SK-N-SH (cell line): ENCODE measurements around the gene FAM169A. TPM values are rescaled to one million over a fixed set of nuclear protein-coding genes. Genes with fewer than 3 reads are reported as not detected.

Experiments used
- CTCF ChIA-PET: fragments of 300-600, 350-600 bp; formaldehyde crosslinking; extraction: SDS; loops from one replicate; lab custom pipeline; 2021; lab: Yijun Ruan, JAX
- POLR2A ChIA-PET: fragments of 350-600 bp; sonication (Branson Sonifier 250); formaldehyde crosslinking; extraction: SDS; loops from one replicate; lab custom pipeline; 2020; ENCODE audit warnings: antibody characterized with exemption, inconsistent platforms; lab: Yijun Ruan, JAX
- DNase-seq: peaks from one replicate; pipeline ENCODE4 v3.0.0; 2012
- H2AFZ ChIP-seq: fragments of 200-600 bp; sonication (generic); 2 replicates; pipeline ENCODE4 v1.8.1; 2016; ENCODE audit warnings: antibody characterized with exemption, mild to moderate bottlenecking, low read depth
- H3F3A ChIP-seq: fragments of 200-600 bp; sonication (generic); replicated peaks from 2 replicates; pipeline ENCODE3; 2016; ENCODE audit warnings: antibody characterized with exemption, mild to moderate bottlenecking; ENCODE audit not compliant: insufficient read depth
- H3K27ac ChIP-seq, 2 experiments: fragments of 200-500 bp in 1 of 2; fragments of 200-600 bp in 1 of 2; sonication (Bioruptor generic) in 1 of 2; sonication (generic), shearing (Covaris generic) in 1 of 2; 2 replicates each; pipeline versions ENCODE4 v1.5.1 to v1.6.1; 2014 to 2016; ENCODE audit warnings: low read depth in 2 of 2, inconsistent platforms in 1 of 2, low read length in 1 of 2, mild to moderate bottlenecking in 1 of 2, mixed read lengths in 1 of 2
- H3K27me3 ChIP-seq: fragments of 200-600 bp; sonication (generic), shearing (Covaris generic); 2 replicates; pipeline ENCODE4 v1.6.1; 2016; ENCODE audit warnings: mixed run types; ENCODE audit not compliant: insufficient read depth
- H3K36me3 ChIP-seq, 2 experiments: fragments of 200-500 bp in 1 of 2; fragments of 200-600 bp in 1 of 2; sonication (Bioruptor generic) in 1 of 2; sonication (generic) in 1 of 2; replicated peaks in 1 of 2; 2 replicates each; pipeline versions ENCODE3 to v1.5.1; 2014 to 2016; ENCODE audit warnings: low read length in 1 of 2, mild to moderate bottlenecking in 1 of 2; ENCODE audit not compliant: insufficient read depth in 2 of 2, control insufficient read depth in 1 of 2
- H3K4me1 ChIP-seq, 2 experiments: fragments of 200-500 bp in 1 of 2; fragments of 200-600 bp in 1 of 2; sonication (Bioruptor generic) in 1 of 2; sonication (generic), shearing (Covaris generic) in 1 of 2; 2 replicates each; pipeline versions ENCODE4 v1.5.1 to v1.6.1; 2014 to 2016; ENCODE audit warnings: low read depth in 1 of 2, low read length in 1 of 2, mixed run types in 1 of 2; ENCODE audit not compliant: insufficient read depth in 2 of 2, control insufficient read depth in 1 of 2
- H3K4me2 ChIP-seq: fragments of 200-600 bp; sonication (generic), shearing (Covaris generic); 2 replicates; pipeline ENCODE4 v1.6.1; 2017; ENCODE audit warnings: mixed run types
- H3K4me3 ChIP-seq, 2 experiments: fragments of 200-500 bp in 1 of 2; fragments of 200-600 bp in 1 of 2; sonication (Bioruptor generic) in 1 of 2; sonication (generic), shearing (Covaris generic) in 1 of 2; 2 replicates each; pipeline versions ENCODE4 v1.5.1 to v1.8.1; 2014 to 2016; ENCODE audit warnings: low read depth in 2 of 2, inconsistent platforms in 1 of 2, low read length in 1 of 2, mild to moderate bottlenecking in 1 of 2, mixed read lengths in 1 of 2, moderate library complexity in 1 of 2
- H3K79me2 ChIP-seq: fragments of 200-600 bp; sonication (generic); 2 replicates; pipeline ENCODE4 v1.8.1; 2017; ENCODE audit warnings: mild to moderate bottlenecking; ENCODE audit not compliant: insufficient read depth
- H3K9ac ChIP-seq: fragments of 200-600 bp; sonication (generic); 2 replicates; pipeline ENCODE4 v1.6.1; 2017; ENCODE audit warnings: mixed run types
- H3K9me2 ChIP-seq: fragments of 200-600 bp; sonication (generic); 2 replicates; pipeline ENCODE4 v1.6.1; 2017; ENCODE audit warnings: mixed run types
- H3K9me3 ChIP-seq: fragments of 200-600 bp; sonication (generic); 2 replicates; pipeline ENCODE4 v1.6.1; 2017; ENCODE audit warnings: mixed run types, mild to moderate bottlenecking, moderate library complexity
- H4K20me1 ChIP-seq: fragments of 200-600 bp; sonication (generic); 2 replicates; pipeline ENCODE4 v1.6.1; 2017; ENCODE audit warnings: mild to moderate bottlenecking, mixed run types; ENCODE audit not compliant: insufficient read depth
- ELF1 ChIP-seq: IDR thresholded peaks from 2 replicates; pipeline ENCODE4 v1.4.0; 2012
- EZH2phosphoT487 ChIP-seq: fragments of 200-600 bp; sonication (generic); IDR thresholded peaks from 2 replicates; pipeline ENCODE4 v1.6.1; 2017; ENCODE audit warnings: low read depth, mixed run types, mild to moderate bottlenecking, antibody characterized with exemption, moderate library complexity, borderline replicate concordance
- FOSL2 ChIP-seq: IDR thresholded peaks from 2 replicates; pipeline ENCODE4 v1.4.0; 2012; ENCODE audit warnings: low read depth, mild to moderate bottlenecking, moderate library complexity, borderline replicate concordance
- MEF2A ChIP-seq: IDR thresholded peaks from 2 replicates; pipeline ENCODE4 v1.4.0; 2012; ENCODE audit warnings: low read depth, borderline replicate concordance
- NFIC ChIP-seq: IDR thresholded peaks from 2 replicates; pipeline ENCODE4 v1.4.0; 2012; ENCODE audit warnings: borderline replicate concordance
- POLR2AphosphoS5 ChIP-seq: IDR thresholded peaks from 2 replicates; pipeline ENCODE4 v1.6.1; 2012; ENCODE audit warnings: low read depth, low read length
- SIN3A ChIP-seq: IDR thresholded peaks from 2 replicates; pipeline ENCODE4 v1.6.1; 2012; ENCODE audit warnings: low read depth, mild to moderate bottlenecking, low read length, moderate library complexity, borderline replicate concordance
- SMC3 ChIP-seq: IDR thresholded peaks from 2 replicates; pipeline ENCODE4 v1.6.1; 2012; ENCODE audit warnings: low read depth, low read length, improper control_type of control experiment
- TAF1 ChIP-seq: IDR thresholded peaks from 2 replicates; pipeline ENCODE4 v1.6.1; 2012; ENCODE audit warnings: low read depth, mild to moderate bottlenecking, low read length, moderate library complexity, borderline replicate concordance
- TEAD4 ChIP-seq: IDR thresholded peaks from 2 replicates; pipeline ENCODE4 v1.4.0; 2012; ENCODE audit warnings: mild to moderate bottlenecking, borderline replicate concordance; ENCODE audit not compliant: insufficient read depth
- YY1 ChIP-seq: IDR thresholded peaks from 2 replicates; pipeline ENCODE4 v1.4.0; 2012; ENCODE audit warnings: low read depth, mild to moderate bottlenecking
- WGBS: methylation state at CpG from one replicate; pipeline ENCODE4 v1.1.6; 2017; ENCODE audit warnings: low lambda C conversion rate; 5-methylcytosine and 5-hydroxymethylcytosine counted together
- polyA plus RNA-seq, 3 experiments: library from polyadenylated mRNA; depleted of rRNA; stranded (reverse); fragments of >200 nt; gene quantifications; 2 replicates each; pipeline ENCODE4 v1.2.3, GENCODE V29; 2012
- TF ChIP-seq, protein P1 (sequence below): IDR thresholded peaks from 2 replicates; pipeline ENCODE4 v1.4.0; 2012; ENCODE audit warnings: low read depth, borderline replicate concordance
- TF ChIP-seq, protein P2 (sequence below): fragments of 200-600 bp; sonication (generic); IDR thresholded peaks from 2 replicates; pipeline ENCODE4 v1.6.1; 2017; ENCODE audit warnings: antibody characterized with exemption, mild to moderate bottlenecking, moderate library complexity
- TF ChIP-seq, protein P3 (sequence below): fragments of 150-350 bp; IDR thresholded peaks from 2 replicates; pipeline ENCODE4 v1.6.1; 2016; ENCODE audit warnings: mild to moderate bottlenecking, low read depth, low read length

The FAM169A gene
- polyA plus RNA-seq, 1 of the 3 experiments (the other 2 are of a cell fraction) = 2.6 TPM

DNA sequence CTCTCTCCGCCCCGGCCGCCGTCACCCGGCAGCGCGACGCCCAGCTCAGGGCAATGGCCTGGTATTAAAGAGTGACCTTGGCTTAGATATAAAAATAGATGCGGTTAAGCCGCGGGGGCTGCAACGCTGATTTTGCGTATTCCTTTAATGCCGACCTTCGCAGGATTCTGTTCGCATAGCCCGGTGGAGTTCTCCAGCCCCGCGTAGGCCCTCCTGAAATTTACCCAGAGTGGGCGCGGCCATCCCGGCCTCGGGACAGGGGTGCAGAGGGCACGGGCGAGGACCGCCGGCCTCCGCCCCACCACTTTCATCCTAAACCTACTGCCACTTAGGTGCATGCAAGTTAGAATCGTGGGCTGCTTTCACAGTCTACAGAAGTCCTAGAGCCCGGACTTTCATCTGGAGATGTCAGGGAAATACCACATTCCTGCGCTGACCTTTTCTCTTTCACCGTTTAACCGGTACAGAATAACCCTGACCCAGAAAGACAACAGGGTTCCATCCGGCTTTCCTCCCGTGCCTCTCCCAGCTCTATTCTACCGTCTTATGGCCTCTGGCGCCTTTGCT is 492 bp upstream of the FAM169A start:
- POLR2A ChIA-PET = no interaction called here
- peak overlapping the region; percentile 69; the same call in 1 of the 2 replicates for H3K9ac ChIP-seq
- no peaks in the 10 kb centered on the region for H3K9me2 ChIP-seq
- no peaks in the 10 kb centered on the region for H3K27me3 ChIP-seq
- H2AFZ ChIP-seq = peak overlapping the region; percentile 80
- H4K20me1 ChIP-seq = no peaks in the 10 kb centered on the region
- DNase-seq = peak; percentile 72
- H3K9me3 ChIP-seq = no peaks in the 10 kb centered on the region
- H3K4me2 ChIP-seq = peak overlapping the region; percentile 82
- 0 out of 2 replicates have a peak, but pooled peaks cover 4% of the 10 kb centered on the region for H3K79me2 ChIP-seq
- CTCF ChIA-PET = no interaction called here
- no peaks in the 10 kb centered on the region for H3K36me3 ChIP-seq
- WGBS = 49% methylated on average over 14 of the region's 37 CpGs
- H3K27ac ChIP-seq = peak overlapping the region in 1 of 2 experiments; percentile 74; a peak in 1 of 4 replicates
- H3K4me3 ChIP-seq = peak overlapping the region; percentile 74 to 89
- no peak for TF ChIP-seq YY1
- TF ChIP-seq ELF1 = no peak
- no peak for TF ChIP-seq FOSL2
- H3F3A ChIP-seq = peaks cover 5% of the 10 kb centered on the region
- H3K4me1 ChIP-seq = peaks cover 0 to 12% of the 10 kb centered on the region in 2 experiments; a peak in 2 of 4 replicates

DNA sequence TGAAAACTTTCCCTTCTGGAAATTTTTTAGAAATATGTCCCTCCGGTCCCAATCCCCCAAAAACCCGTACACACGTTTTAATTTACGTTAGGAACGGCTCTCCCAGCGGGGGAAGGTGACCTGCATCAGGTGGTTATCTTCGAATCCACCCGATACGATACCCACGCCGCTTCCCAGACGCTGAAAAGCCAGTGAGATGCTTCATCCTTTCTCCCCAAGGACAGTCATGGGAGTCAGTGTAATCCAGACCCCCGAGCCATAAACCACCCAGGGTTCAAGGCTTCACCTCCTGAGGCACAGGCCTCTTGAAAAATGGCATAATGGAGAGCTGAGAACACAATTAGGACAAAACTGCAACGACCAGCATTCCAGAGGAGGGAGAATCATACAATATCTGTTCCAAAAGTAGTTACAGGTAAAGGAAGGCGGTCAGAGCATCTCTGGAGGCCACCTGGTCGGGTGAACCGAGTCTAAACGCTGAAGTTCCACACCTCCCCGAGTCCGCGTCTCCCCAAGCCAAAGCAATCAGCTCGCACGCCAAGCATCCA is 857 bp downstream of the FAM169A start:
- H3K4me2 ChIP-seq = peak overlapping the region; percentile 82
- 0 out of 2 replicates have a peak, but pooled peaks cover 4% of the 10 kb centered on the region for H3K79me2 ChIP-seq
- CTCF ChIA-PET = no interaction called here
- peaks cover 0 to 12% of the 10 kb centered on the region in 2 experiments; a peak in 2 of 4 replicates for H3K4me1 ChIP-seq
- POLR2A ChIA-PET = no interaction called here
- peak; percentile 55 for DNase-seq
- 34% methylated on average over 18 of the region's 23 CpGs for WGBS
- no peaks in the 10 kb centered on the region for H3K9me2 ChIP-seq
- H3K9ac ChIP-seq = peak overlapping the region; percentile 69
- no peaks in the 10 kb centered on the region for H3K9me3 ChIP-seq
- peaks cover 5% of the 10 kb centered on the region for H3F3A ChIP-seq
- peak overlapping the region in 1 of 2 experiments; percentile 74; a peak in 1 of 4 replicates for H3K27ac ChIP-seq
- TF ChIP-seq, protein P1, sequence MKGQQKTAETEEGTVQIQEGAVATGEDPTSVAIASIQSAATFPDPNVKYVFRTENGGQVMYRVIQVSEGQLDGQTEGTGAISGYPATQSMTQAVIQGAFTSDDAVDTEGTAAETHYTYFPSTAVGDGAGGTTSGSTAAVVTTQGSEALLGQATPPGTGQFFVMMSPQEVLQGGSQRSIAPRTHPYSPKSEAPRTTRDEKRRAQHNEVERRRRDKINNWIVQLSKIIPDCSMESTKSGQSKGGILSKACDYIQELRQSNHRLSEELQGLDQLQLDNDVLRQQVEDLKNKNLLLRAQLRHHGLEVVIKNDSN = no peak
- TF ChIP-seq, all 33 proteins: peak for 0
- Histone ChIP-seq H2AFZ (peak overlapping the region; percentile 84; the same call in 1 of the 2 replicates), H3K36me3 (no peaks in the 10 kb centered on the region), H3K4me3 (peak overlapping the region; percentile 74 to 89), H3K27me3 (no peaks in the 10 kb centered on the region), H4K20me1 (no peaks in the 10 kb centered on the region)

DNA sequence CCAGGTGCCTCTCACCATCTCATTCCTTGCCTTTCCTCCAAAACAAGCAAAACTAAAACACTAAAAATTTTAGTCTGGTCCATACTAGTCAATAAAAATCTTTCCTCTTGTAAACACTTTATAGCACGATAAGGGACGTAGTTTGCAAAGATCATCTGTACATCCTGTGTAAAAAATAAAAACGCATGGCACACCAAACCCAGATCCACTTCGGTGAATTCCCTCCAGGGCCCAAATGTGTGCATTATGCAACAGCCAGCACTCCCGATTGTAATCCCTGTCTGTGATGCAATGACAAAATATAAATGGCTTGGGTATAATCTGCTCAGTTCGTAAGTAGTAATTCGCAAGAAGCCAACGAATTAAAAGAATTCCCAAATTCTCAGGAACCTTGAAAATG is 1.4 kb downstream of the FAM169A start:
- Histone ChIP-seq H3K4me2 (peak overlapping the region; percentile 82; the same call in 1 of the 2 replicates), H3K9ac (no peak overlapping the region; the same call in 1 of the 2 replicates), H3F3A (peaks cover 5% of the 10 kb centered on the region), H3K4me1 (peaks cover 0 to 12% of the 10 kb centered on the region in 2 experiments; a peak in 2 of 4 replicates), H3K36me3 (no peaks in the 10 kb centered on the region), H3K9me3 (no peaks in the 10 kb centered on the region), H4K20me1 (no peaks in the 10 kb centered on the region), H3K27me3 (no peaks in the 10 kb centered on the region), H3K9me2 (no peaks in the 10 kb centered on the region), H3K79me2 (0 out of 2 replicates have a peak, but pooled peaks cover 4% of the 10 kb centered on the region), H2AFZ (peak overlapping the region; percentile 84; the same call in 1 of the 2 replicates), H3K4me3 (peak overlapping the region in 1 of 2 experiments; percentile 89; a peak in 2 of 4 replicates), H3K27ac (no peak overlapping the region)
- WGBS = 80% methylated on average over 8 of the region's 8 CpGs
- DNase-seq = peak; percentile 33
- TF ChIP-seq, protein P2, sequence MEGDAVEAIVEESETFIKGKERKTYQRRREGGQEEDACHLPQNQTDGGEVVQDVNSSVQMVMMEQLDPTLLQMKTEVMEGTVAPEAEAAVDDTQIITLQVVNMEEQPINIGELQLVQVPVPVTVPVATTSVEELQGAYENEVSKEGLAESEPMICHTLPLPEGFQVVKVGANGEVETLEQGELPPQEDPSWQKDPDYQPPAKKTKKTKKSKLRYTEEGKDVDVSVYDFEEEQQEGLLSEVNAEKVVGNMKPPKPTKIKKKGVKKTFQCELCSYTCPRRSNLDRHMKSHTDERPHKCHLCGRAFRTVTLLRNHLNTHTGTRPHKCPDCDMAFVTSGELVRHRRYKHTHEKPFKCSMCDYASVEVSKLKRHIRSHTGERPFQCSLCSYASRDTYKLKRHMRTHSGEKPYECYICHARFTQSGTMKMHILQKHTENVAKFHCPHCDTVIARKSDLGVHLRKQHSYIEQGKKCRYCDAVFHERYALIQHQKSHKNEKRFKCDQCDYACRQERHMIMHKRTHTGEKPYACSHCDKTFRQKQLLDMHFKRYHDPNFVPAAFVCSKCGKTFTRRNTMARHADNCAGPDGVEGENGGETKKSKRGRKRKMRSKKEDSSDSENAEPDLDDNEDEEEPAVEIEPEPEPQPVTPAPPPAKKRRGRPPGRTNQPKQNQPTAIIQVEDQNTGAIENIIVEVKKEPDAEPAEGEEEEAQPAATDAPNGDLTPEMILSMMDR = no peak
- TF ChIP-seq TEAD4 (no peak), TAF1 (no peak), SIN3A (no peak), SMC3 (no peak), EZH2phosphoT487 (no peak), NFIC (no peak), POLR2AphosphoS5 (no peak), MEF2A (no peak)
- TF ChIP-seq, protein P3, sequence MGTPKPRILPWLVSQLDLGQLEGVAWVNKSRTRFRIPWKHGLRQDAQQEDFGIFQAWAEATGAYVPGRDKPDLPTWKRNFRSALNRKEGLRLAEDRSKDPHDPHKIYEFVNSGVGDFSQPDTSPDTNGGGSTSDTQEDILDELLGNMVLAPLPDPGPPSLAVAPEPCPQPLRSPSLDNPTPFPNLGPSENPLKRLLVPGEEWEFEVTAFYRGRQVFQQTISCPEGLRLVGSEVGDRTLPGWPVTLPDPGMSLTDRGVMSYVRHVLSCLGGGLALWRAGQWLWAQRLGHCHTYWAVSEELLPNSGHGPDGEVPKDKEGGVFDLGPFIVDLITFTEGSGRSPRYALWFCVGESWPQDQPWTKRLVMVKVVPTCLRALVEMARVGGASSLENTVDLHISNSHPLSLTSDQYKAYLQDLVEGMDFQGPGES = no peak
- ChIA-PET POLR2A (no interaction called here), CTCF (no interaction called here)
